GM19452 (cell line): ENCODE data around the gene SLC17A7.
"Not testable (repeated sequence)": the region's sequence is repeated elsewhere in the genome, so short reads cannot be mapped to it uniquely, and the experiment has no call there.

Source experiments
- ATAC-seq: cut with Tn5 transposase; IDR thresholded peaks from one replicate; pipeline ENCODE4 v1.9.1; 2021; ENCODE audit not compliant: unreplicated experiment

Gene SLC17A7

DNA sequence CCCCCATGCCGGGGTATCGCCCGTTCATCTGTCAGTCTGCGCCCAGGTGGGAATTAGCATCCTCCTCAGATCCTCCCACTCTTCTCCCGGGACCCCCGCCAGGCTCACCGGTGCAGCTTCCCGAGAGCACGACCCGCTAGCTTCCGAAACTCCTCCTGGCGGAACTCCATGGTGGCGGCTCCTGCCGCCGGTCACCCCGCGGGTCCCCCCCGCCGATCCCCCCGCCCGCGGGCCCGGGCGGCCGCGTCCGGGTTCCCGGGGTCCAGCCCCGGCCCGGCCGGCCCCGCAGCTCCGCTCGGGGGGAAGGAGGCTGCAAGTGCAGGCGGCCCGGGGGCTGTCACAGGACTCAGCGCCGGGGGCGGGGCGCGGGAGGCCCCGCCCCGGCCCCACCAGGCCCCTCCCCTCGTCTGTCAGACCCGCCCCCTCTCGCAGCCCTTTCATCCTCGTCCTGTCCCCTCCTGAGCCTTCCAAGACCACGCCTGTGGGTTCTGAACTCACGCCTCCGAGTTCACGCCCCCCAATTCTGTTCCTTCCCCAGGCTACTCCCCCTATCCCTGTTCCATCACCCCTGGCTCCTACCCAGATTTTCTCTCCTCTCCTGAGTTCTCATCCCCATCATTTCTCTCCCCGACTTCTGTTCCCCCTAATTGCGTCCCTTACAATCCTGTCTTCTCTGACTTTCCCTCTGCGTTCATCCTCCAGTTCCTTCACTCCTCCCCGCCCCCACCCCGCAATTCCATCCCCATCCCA is at the start of gene SLC17A7:
Gene SLC17A7 (minus strand): TSS at position 318 of the 750 bp plus-strand sequence. CDS start 148 bp downstream, at position 170.
- ATAC-seq, result no peak

DNA sequence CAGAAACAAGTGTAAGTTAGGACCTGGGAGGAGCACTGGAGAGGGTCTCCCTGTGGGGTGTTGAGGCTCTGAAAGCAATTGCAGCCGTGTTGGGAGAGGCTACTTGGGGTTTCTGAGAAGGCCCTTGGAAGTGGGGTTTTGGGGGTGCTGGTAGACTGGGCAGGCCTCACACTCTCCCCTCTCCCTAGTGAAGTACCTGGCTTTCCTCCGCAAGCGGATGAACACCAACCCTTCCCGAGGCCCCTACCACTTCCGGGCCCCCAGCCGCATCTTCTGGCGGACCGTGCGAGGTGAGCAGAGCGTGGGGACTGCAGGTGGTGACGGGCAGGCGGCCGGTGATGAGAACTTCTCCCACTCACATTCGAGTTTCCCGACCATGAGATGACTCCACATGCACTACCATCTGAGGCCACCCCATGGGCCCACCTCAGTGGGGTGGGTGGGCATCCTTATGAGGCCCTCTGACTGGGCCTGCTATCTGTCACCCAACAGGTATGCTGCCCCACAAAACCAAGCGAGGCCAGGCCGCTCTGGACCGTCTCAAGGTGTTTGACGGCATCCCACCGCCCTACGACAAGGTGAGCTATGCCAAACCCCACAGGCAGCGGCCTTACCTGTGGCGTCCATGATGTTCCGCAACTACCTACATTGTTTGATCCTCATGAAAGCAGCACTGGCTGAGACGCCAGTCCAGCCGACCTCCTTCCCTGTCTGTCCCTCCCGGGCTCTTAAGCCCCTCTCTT is 49.1 kb upstream of the SLC17A7 start:
- no peak for ATAC-seq

DNA sequence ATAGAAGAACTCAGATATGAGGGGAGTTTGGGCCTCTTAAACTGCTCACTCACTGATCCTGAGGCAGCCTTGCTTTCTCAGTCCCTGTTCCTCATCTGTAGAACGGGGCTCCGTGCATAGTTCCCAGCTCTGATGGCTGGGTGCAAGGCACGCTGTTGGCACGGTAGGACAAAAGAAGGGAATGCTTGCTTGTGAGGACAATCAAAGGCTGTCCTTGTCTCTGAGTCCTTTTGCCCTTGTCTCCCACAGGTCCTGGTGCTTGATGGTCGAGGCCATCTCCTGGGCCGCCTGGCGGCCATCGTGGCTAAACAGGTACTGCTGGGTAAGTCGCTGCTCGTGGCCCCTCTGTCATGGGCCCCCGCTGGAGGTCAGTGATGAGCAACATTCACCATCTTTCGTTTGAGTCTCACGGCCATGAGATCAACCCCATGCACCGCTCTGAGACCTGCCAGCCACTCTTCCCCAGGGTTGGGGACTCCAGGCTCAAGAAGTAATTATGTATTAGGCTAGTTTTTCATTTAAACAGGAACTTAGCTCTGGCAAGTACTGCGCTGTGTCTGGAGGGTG is 48.4 kb upstream of the SLC17A7 start:
- no peak for ATAC-seq

DNA sequence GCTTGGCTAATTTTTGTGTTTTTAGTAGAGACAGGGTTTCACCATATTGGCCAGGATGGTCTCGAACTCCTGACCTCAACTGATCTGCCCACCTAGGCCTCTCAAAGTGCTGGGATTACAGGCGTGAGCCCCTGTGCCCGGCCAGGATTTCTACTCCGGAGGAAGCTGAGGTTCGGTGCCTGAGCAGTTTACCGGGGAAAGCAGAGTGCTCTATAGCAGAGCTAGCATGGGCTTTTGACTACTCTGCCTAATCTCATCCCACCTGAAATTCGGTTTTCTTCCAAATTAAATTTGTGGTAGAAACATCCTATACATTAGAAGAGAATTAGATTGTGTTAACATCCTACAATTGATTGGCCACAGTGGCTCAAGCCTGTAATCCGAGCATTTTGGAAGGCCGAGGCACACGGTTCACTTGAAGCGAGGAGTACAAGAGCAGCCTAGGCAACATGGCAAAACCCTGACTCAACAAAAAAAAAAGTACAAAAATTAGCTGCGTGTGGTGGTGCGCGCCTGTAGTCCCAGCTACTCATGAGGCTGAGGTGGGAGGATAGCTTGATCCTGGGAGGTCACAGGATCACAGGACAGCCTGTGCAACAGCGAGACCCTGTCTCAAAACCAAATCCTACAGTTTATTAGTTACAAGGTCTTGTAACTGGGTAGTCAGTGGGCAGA is 47.7 kb upstream of the SLC17A7 start:
- no peak for ATAC-seq

DNA sequence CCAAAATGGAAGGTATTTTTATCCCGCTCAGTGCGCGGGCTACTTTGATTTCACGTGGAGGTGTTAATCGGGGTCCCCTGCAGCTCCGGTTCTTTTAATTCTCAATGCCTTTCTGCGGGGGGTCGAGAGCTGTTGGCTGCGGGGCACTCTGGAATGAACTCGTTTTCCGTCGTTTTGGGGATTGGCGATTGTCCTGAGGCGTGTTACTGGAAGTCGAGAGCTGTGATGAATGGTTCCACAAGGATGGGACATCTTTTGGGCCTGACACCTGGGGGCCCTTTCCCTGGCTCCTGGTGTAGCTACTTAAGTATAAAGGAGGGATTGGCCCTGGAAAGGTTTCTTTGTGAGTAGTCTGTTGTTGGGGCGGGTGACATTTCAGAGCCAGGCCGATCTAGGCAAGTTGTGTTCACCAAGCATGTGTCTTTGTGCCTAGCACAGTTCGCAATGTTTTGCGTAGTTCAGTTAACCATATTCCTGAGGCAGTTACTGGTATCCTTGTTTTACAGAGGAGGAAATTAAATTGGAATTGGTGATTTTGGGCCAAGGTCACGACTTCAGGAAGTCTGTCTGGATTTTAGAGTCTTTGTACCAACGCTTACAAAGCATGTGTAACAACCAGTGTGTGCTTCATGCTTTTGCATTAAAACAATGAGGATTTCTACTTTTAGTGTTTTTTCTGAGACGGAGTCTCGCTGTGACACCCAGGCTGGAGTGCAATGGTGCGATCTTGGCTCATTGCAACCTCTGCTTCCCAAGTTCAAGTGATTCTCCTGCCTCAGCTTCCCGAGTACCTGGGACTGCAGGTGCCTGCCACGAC is 46.9 kb upstream of the SLC17A7 start:
- no peak for ATAC-seq

DNA sequence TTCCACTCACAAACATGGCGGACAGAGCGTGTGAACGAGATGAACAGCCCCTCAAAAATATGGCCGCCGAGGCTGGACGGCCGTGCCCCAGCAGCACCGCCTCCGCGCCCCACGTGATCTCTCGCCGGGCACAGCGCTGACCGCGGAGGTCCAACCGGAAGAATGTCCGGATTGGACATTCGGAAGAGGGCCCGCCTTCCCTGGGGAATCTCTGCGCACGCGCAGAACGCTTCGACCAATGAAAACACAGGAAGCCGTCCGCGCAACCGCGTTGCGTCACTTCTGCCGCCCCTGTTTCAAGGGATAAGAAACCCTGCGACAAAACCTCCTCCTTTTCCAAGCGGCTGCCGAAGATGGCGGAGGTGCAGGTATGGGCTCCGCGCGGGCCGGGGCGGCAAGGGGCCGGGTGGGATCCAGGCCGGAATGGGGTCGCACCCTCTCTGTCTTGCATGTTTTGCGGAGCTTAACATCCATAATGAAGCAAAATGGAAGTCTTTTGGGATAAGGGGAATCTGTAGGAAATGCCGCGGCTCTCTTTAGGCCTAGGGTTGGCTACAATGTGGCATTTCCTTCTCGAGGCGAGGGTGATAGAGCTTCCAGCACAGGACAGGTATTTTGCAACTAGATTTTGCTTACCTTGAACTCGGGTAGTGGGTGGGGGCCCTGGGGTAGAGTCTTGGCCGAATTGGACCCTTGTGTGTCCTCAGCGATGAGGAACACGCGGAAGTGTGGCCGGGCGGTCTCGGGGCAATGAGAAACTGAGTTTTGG is 46.1 kb upstream of the SLC17A7 start, which contains the start of gene RPL13A:
Gene RPL13A (plus strand): TSS at position 332 of the 769 bp plus-strand sequence. CDS start 22 bp downstream, at position 354.
- peak; percentile 87 for ATAC-seq

DNA sequence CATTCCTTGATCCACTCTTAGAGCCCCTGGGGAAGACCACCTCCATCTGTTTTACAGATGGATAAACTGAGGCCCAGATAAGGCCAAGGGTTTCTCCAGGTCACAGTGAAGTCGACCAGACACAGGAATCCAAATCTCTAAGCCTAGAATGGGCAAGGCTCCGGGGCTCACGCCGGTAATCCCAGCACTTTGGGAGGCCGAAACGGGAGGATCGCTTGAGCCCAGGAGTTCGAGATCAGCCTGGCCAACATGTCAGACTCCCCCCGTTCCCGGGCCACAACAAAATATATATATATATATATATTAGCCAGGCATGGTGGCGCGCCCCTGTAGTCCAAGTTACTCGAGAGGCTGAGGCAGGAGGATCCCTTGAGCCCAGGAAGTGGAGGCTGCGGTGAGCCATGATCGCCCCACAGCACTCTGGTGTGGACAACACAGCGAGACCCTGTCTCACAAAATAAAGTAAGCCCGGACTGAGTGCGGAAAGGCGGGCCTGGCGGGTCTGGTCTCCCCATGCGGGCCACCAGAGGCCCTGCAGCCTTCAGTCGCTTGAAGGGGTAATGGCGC is 45.5 kb upstream of the SLC17A7 start:
- ATAC-seq, result no peak

DNA sequence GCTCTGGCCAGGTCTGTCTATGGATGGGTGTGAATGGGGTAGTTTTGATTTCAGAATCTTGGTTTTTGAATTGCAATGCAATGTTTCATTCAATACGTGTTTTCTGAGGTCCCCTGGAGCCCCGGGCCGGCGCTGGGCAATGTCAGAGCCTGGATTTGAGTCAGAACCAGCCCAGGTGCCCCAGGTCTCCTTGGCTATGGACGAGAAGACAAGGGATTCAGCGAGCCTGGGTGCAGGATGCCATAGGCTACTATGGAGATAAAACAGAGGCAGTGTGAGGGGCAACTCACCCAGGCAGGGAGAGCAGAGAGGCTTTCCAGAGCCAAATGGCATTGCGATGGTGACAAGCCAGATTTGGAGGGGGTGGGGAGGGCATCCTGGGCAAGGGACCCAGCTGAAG is 44.9 kb upstream of the SLC17A7 start:
- ATAC-seq, result no peak

DNA sequence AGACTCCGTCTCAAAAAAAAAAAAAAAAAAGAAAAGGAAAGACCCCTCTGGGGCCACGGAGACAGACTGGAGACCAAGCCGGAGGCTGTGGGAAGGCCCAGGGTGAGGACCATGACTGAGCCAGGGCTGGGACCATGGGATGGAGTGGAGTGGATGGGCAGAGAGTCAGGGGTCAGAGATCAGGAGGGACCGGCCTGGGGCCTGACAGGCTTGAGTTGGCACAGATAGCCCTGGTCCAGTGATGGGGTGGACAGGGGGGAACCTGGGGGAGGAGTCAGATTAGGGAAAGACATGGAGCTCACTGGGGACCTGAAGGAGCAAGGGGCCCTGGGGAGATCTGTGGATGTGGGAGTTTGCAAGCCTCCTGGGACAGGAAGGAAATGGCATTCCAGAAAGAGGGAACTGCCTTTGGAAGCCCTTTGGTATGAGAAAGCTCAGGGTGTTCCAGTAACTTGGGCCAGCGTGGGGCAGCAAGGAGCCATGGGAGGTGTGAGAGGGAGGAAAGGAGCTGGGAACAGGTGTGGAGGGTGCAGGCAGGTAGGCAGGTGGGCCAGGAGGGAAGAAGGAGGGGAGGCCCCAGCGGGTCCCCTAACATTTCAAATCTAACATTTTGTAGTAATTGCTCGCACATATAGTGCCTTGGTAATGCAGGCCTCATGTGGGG is 39.8 kb upstream of the SLC17A7 start:
- ATAC-seq, result no peak

DNA sequence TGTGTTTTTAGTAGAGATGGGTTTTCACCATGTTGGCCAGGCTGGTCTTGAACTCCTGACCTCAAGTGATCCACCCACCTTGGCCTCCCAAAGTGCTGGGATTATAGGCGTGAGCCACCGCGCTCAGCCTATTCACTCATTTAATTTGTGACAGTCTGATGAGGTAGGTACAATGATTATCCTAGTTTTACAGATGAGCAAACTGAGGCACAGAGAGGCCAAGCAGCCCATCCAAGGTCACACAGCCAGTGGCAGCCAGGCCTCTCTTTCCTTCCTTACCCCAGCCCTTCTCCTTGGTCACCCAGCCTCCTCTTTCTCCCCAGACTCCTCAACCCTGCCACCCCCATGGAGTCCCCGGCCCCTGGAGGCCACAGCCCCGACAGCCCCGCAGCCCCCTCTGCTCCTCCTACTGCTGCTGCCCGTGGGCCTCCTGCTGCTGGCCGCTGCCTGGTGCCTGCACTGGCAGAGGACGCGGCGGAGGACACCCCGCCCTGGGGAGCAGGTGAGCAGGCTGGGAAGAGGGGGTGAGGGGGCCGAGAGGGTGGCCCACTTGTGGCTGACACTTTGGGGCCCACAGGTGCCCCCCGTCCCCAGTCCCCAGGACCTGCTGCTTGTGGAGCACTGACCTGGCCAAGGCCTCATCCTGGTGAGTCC is 38.8 kb upstream of the SLC17A7 start:
- ATAC-seq, result no peak

DNA sequence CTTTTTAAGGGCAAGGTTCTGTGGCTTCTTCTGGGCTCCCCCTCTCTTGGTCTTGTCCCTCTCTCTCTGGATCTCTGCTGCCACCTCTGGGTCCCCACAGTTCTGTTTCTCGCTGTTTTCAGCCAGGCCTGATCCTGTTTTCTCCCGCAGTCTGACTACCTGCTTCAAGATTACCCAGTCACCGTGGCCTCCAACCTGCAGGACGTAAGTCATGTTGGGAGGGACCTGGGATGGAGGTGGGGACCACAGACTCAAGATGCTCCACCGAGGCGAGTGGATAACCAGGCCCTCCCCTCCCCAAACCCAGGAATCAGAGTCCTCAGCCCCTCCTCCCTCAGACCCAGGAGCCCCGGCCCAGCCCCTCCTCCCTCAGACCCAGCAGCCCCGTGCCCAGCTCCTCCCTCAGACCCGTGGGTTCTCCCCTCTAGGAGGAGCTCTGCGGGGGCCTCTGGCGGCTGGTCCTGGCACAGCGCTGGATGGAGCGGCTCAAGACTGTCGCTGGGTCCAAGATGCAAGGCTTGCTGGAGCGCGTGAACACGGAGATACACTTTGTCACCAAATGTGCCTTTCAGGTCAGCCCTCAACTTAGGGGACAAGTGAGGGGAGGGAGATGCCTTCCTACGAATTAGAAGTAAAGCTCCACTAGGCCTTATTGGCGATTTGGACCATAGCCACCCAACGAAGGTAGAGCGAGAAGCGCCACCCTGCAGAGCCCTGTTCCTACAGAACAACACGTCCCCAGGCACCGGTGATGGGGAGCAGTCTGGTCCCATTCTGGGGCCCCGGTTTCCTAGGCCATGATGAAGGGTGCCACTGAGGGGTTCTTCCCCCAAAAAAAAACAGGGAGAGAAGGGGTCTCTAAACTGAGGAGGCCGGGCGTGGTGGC is 34.9 kb upstream of the SLC17A7 start:
- ATAC-seq, result no peak

DNA sequence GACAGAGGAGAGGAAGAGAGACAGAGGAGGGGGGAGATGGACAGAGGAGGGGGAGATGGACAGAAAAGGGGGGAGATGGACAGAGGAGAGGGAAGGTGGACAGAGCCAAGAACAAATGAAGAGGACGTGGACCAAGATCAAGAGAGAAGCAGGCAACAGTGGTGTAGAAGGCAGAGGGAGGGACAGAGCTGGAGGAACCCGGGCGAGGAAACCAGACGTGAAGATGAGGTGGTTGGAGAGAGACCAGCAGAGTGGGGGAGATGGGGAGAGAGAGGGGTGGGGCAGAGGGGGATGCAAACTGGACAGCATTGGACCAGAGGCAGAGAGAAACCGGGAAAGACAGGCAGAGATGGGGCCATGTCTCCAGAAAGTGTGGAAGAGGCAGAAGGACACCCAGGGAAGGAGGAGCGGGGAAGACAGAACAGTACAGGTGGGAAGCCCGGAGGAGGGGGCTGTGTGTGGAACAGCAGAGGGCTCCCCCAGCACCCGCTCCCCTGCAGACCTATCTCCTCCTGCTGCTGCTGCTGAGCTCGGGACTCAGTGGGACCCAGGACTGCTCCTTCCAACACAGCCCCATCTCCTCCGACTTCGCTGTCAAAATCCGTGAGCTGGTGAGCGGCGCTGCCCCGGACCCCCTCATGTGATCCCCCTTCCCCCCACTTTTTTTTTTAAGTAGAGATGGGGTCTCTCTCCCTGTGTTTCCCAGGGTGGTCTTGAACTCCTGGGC is 34.0 kb upstream of the SLC17A7 start:
- ATAC-seq, result no peak

DNA sequence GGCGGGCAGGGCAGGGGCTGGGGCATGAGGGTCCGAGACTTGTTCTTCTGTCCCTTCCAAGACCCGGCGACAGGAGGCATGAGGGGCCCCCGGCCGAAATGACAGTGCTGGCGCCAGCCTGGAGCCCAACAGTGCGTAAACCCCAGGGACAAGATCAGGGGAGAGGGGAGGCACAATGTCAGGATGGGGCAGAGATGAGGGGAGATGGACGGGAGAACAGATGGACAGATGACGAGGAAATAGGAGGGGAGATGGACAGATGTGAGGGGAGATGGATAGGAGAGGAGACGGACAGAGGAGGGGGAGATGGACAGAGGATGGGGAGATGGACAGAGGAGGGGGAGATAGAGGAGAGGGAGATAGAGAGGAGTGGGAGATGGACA is 33.2 kb upstream of the SLC17A7 start:
- ATAC-seq, result no peak

DNA sequence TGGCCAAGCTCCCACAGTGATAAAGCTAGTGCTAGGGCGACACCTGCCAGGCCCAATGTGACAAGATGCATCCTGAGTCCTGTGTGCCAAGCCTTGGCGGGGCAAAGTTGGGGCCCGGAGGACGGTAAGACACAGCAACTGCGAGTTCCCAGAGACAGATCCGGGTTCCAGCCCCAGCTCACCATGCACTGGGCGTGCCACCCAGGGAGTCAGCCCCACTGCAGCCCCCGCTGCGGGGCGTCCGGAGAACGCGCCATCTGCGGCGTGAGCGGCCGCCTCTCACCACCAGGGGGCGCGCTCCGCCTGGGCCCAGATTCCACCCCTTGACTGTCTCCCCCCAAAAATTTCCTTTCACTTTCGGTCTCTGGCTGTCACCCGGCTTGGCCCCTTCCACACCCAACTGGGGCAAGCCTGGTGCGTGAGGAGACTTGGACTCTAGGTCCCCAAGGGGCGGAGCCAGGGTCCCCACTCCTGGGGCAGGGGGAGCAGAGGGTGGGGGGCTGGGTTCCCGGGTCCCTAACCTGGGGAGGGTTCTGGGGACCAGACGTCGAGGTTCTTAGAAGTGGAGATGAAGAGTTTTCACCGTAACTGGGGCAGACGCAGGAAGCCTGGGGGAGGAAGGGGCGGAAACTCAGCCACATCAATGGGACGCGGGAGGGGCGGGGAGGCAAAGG is 32.7 kb upstream of the SLC17A7 start, which contains the start of gene FLT3LG:
Gene FLT3LG (plus strand): TSS at position 348 of the 674 bp plus-strand sequence. CDS start 425 bp downstream, outside the sequence.
- peak; percentile 52 for ATAC-seq

DNA sequence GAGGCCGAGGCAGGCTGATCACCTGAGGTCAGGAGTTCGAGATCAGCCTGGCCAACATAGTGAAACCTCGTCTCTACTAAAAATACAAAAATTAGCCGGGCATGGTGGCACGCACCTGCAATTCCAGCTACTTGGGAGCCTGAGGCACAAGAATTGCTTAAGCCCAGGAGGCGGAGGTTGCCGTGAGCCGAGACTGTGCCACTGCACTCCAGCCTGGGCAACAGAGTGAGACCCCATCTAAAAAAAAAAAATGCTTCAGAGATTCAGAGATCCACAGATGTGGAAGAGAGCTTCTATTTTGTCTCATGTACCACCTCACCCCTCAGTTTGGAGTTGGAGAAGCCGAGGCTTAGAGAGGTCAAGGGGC is 32.2 kb upstream of the SLC17A7 start:
- ATAC-seq, result not testable (repeated sequence)

DNA sequence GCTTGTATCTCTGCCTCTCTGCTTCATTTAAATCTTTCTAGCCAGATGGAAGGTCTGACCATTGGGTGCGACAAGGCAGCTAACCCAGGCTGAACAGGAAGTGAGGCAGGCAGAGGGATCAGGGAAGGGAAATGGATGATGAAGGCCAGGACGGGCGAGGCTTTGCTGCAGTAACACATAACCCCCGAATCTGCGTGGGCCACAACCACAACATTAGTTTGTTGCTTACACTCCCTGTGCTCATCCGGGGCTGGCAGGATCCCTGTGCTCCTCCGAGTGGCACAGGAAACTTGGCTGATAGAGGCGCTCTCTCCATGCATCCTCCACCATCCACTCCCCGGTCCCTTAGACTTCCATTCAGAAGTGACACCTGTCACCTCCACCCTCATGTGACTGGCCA is 31.6 kb upstream of the SLC17A7 start:
- no peak for ATAC-seq
